H4 (cell line): ENCODE measurements around the gene RIPPLY3. TPM values are rescaled to one million over a fixed set of nuclear protein-coding genes. Genes with fewer than 3 reads are reported as not detected.
A peak's percentile ranks its signal among the peaks of the same experiment; 100 is the strongest.

ENCODE experiments used
- DNase-seq: peaks from one replicate; pipeline ENCODE4 v3.0.0-alpha.2; 2015; ENCODE audit warnings: low spot score
- total RNA-seq: library from RNA; depleted of rRNA; stranded (reverse); fragments of >200 nt; shearing (Covaris generic); gene quantifications from 2 replicates; pipeline ENCODE4 v1.2.3, GENCODE V29; 2014; rRNA removed

RIPPLY3 gene
- not detected in 2 replicates for total RNA-seq

- no peak for DNase-seq
Observed at GRCh38 chr21:37006486-37007291, at the start of gene RIPPLY3. Gene RIPPLY3 (plus strand): TSS chr21:37006702. CDS start chr21:37006773, 71 bp downstream.

- DNase-seq: no peak
Observed at GRCh38 chr21:36959020-36959835, 47.3 kb upstream of the RIPPLY3 start.

GRCh38 chr21:36960676-36961284 is 45.7 kb upstream of the RIPPLY3 start:
- DNase-seq: no peak

- DNase-seq: no peak
Observed at GRCh38 chr21:36962098-36962780, 44.3 kb upstream of the RIPPLY3 start.

- no peak for DNase-seq
Observed at GRCh38 chr21:36964398-36964797, 42.1 kb upstream of the RIPPLY3 start.

- no peak for DNase-seq
Observed at GRCh38 chr21:36964827-36965719, 41.4 kb upstream of the RIPPLY3 start.

GRCh38 chr21:36965720-36966065 is 40.8 kb upstream of the RIPPLY3 start:
- no peak for DNase-seq

GRCh38 chr21:36966066-36966820 is 40.3 kb upstream of the RIPPLY3 start, which contains the start of gene HLCS:
Gene HLCS (minus strand): TSS chr21:36966669. CDS start chr21:36966638, 31 bp downstream.
- peak; percentile 70 for DNase-seq

GRCh38 chr21:36966821-36967768 is 39.4 kb upstream of the RIPPLY3 start:
- no peak for DNase-seq

- DNase-seq: no peak
Observed at GRCh38 chr21:36968414-36968813, 38.1 kb upstream of the RIPPLY3 start.

GRCh38 chr21:36968976-36969375 is 37.5 kb upstream of the RIPPLY3 start:
- DNase-seq: no peak

- peak; percentile 38 for DNase-seq
Observed at GRCh38 chr21:36973986-36974850, 32.3 kb upstream of the RIPPLY3 start.

GRCh38 chr21:36974851-36975192 is 31.7 kb upstream of the RIPPLY3 start:
- no peak for DNase-seq

- no peak for DNase-seq
Observed at GRCh38 chr21:36976228-36976861, 30.2 kb upstream of the RIPPLY3 start.

GRCh38 chr21:36976882-36977651 is 29.4 kb upstream of the RIPPLY3 start:
- DNase-seq: peak; percentile 79

- DNase-seq: no peak
Observed at GRCh38 chr21:36980280-36981048, 26.0 kb upstream of the RIPPLY3 start.
